Activated CD4-positive, alpha-beta T cell treated with anti-CD3 and anti-CD28 coated beads for 36 hours (primary cell): ENCODE measurements around the gene ARL6IP4. TPM values are rescaled to one million over a fixed set of nuclear protein-coding genes. Genes with fewer than 3 reads are reported as not detected.

ENCODE experiments used
- ATAC-seq: fragments of 200-7000 bp; cut with Tn5 transposase; one replicate; pipeline ENCODE4 v1.10.0; 2021; ENCODE audit warnings: mild to moderate bottlenecking, moderate library complexity
- CTCF ChIA-PET: fragments of 350-600 bp; sonication (Branson Sonifier 250); formaldehyde crosslinking; loops from one replicate; lab custom pipeline; 2021; ENCODE audit warnings: antibody characterized with exemption; lab: Charles Lee
- POLR2A ChIA-PET: fragments of 350-600 bp; sonication (Branson Sonifier 250); formaldehyde crosslinking; loops from one replicate; lab custom pipeline; 2021; ENCODE audit warnings: antibody characterized with exemption, inconsistent platforms; lab: Charles Lee
- DNase-seq: peaks from one replicate; pipeline ENCODE4 v3.0.0-alpha.2; 2020
- H3K27ac Mint-ChIP-seq: one replicate; pipeline ENCODE4 v1.8.0; 2021; ENCODE audit warnings: mixed read lengths
- H3K27me3 Mint-ChIP-seq: one replicate; pipeline ENCODE4 v1.8.0; 2021; ENCODE audit warnings: mixed read lengths
- H3K36me3 Mint-ChIP-seq: one replicate; pipeline ENCODE4 v1.8.0; 2021; ENCODE audit warnings: low read depth, mixed read lengths
- H3K4me1 Mint-ChIP-seq: one replicate; pipeline ENCODE4 v1.8.0; 2021; ENCODE audit warnings: mixed read lengths
- H3K4me3 Mint-ChIP-seq: one replicate; pipeline ENCODE4 v1.8.0; 2021; ENCODE audit warnings: mild to moderate bottlenecking, moderate library complexity, mixed read lengths
- H3K9me3 Mint-ChIP-seq: one replicate; pipeline ENCODE4 v1.8.0; 2021; ENCODE audit warnings: low read depth, mixed read lengths
- intact Hi-C, 2 experiments: fragments of 100-400 bp; cut with DNase I in 1 of 2; cut with micrococcal nuclease in 1 of 2; formaldehyde crosslinking; loops; one replicate each; pipeline versions ENCODE4 v1.14.2 to v1.15.1; 2022 to 2024; cut with DNase I, micrococcal nuclease
- total RNA-seq, 2 experiments: library from RNA; stranded (reverse); gene quantifications; one replicate each; pipeline ENCODE4 v1.2.3, GENCODE V29; 2021

The ARL6IP4 gene
- total RNA-seq, 2 experiments from 2014 or later, result 141 to 163 TPM

GRCh38 chr12:122969676-122970075 is 10.8 kb upstream of the ARL6IP4 start:
- DNase-seq (no peak), ATAC-seq (no peak)
- ChIA-PET POLR2A (interaction anchor here (1.0 kb wide), 1 partner anchor 108 kb away, joined by 3 read pairs; no protein-coding TSS in a partner anchor), CTCF (interaction anchor here (1.3 to 1.4 kb wide), 2 partner anchors 17 to 109 kb away, joined by 3 to 4 read pairs; no protein-coding TSS in a partner anchor)
- Mint-ChIP-seq H3K4me1 (peaks cover 6% of the 10 kb centered on the region), H3K36me3 (no peaks in the 10 kb centered on the region), H3K4me3 (no peak overlapping the region), H3K9me3 (no peaks in the 10 kb centered on the region), H3K27ac (no peak overlapping the region), H3K27me3 (no peaks in the 10 kb centered on the region)
- intact Hi-C loops, result loop anchor here (5.0 to 10.0 kb wide), 3 partner anchors 415 to 1945 kb away; partner anchors contain the start of genes KMT5A (in 1 of the 2), SNRNP35 (in 1 of the 2) and UBC (in 1 of the 2)

GRCh38 chr12:122974274-122974891 is 6.1 kb upstream of the ARL6IP4 start:
- H3K4me1 Mint-ChIP-seq, result peaks cover 21% of the 10 kb centered on the region
- CTCF ChIA-PET, result interaction anchor here (0.6 to 1.0 kb wide), 5 partner anchors 113 to 259 kb away, joined by 3 to 4 read pairs (median 3); partner anchors contain the start of genes MPHOSPH9 and MTRFR

GRCh38 chr12:122974892-122975789 is 5.3 kb upstream of the ARL6IP4 start, which contains the start of gene OGFOD2:
OGFOD2 (plus strand) TSS chr12:122975244; CDS start chr12:122975252, 8 bp downstream.
- no peaks in the 10 kb centered on the region for H3K27me3 Mint-ChIP-seq
- H3K4me3 Mint-ChIP-seq, result peak within 1 kb of the TSS; percentile 95
- DNase-seq (peak; percentile 96), ATAC-seq (peak; percentile 81)
- intact Hi-C loops, result loop anchor here (1.0 to 10.0 kb wide), 18 partner anchors 9 to 1940 kb away; partner anchors contain the start of genes ABCB9 (in 2 of the 2), MPHOSPH9 (in 2 of the 2), MTRFR (in 2 of the 2) and DENR (in 1 of the 2)
- H3K36me3 Mint-ChIP-seq, result no peaks in the 10 kb centered on the region
- H3K27ac Mint-ChIP-seq, result peak within 1 kb of the TSS; percentile 100
- H3K9me3 Mint-ChIP-seq, result no peaks in the 10 kb centered on the region
- peaks cover 28% of the 10 kb centered on the region for H3K4me1 Mint-ChIP-seq
- ChIA-PET CTCF (interaction anchor here (0.6 to 1.8 kb wide), 10 partner anchors 9 to 1173 kb away, joined by 3 to 5 read pairs (median 3); partner anchors contain the start of genes ABCB9 and MTRFR), POLR2A (interaction anchor here (0.6 to 1.7 kb wide), 9 partner anchors 9 to 626 kb away, joined by 3 to 9 read pairs (median 4); partner anchors contain the start of genes ABCB9 and MTRFR)

More at GRCh38 chr12:122974274-122974891, 6.1 kb upstream of the ARL6IP4 start:
- peak overlapping the region; percentile 95 for H3K4me3 Mint-ChIP-seq
- POLR2A ChIA-PET, result interaction anchor here (0.6 to 1.7 kb wide), 4 partner anchors 8 to 259 kb away, joined by 3 to 9 read pairs (median 3); partner anchors contain the start of genes ABCB9 and MTRFR
- peak; percentile 99 for DNase-seq
- H3K36me3 Mint-ChIP-seq, result no peaks in the 10 kb centered on the region
- H3K27ac Mint-ChIP-seq, result peak overlapping the region; percentile 100
- no peaks in the 10 kb centered on the region for H3K9me3 Mint-ChIP-seq
- intact Hi-C loops, result loop anchor here (1.0 to 10.0 kb wide), 14 partner anchors 8 to 1940 kb away; partner anchors contain the start of genes ABCB9 (in 2 of the 2), DENR (in 1 of the 2), EIF2B1 (in 1 of the 2) and GTF2H3 (in 1 of the 2)
- ATAC-seq, result peak; percentile 86
- H3K27me3 Mint-ChIP-seq, result no peaks in the 10 kb centered on the region

GRCh38 chr12:122975790-122976647 is 4.5 kb upstream of the ARL6IP4 start:
- peaks cover 28% of the 10 kb centered on the region for H3K4me1 Mint-ChIP-seq
- peak overlapping the region; percentile 95 for H3K4me3 Mint-ChIP-seq
- no peaks in the 10 kb centered on the region for H3K9me3 Mint-ChIP-seq
- peak overlapping the region; percentile 100 for H3K27ac Mint-ChIP-seq
- no peaks in the 10 kb centered on the region for H3K27me3 Mint-ChIP-seq
- ATAC-seq (no peak), DNase-seq (no peak)
- peaks cover 1% of the 10 kb centered on the region for H3K36me3 Mint-ChIP-seq
- ChIA-PET POLR2A (interaction anchor here (0.6 to 1.4 kb wide), 8 partner anchors 17 to 625 kb away, joined by 3 to 7 read pairs (median 4); partner anchors contain the start of gene MTRFR), CTCF (interaction anchor here (0.6 to 1.8 kb wide), 4 partner anchors 10 to 863 kb away, joined by 3 to 5 read pairs (median 3); partner anchors contain the start of gene ABCB9)
- intact Hi-C loops, result loop anchor here (1.0 to 10.0 kb wide), 11 partner anchors 49 to 1939 kb away; partner anchors contain the start of genes DIABLO (in 1 of the 2), KMT5A (in 1 of the 2), KNTC1 (in 1 of the 2) and MPHOSPH9 (in 1 of the 2)

- intact Hi-C loops, result loop anchor here (5.0 to 10.0 kb wide), 3 partner anchors 101 to 1938 kb away; partner anchors contain the start of genes KMT5A (in 1 of the 2) and UBC (in 1 of the 2)
- no peak for DNase-seq
- Mint-ChIP-seq H3K9me3 (no peaks in the 10 kb centered on the region), H3K4me1 (peaks cover 29% of the 10 kb centered on the region), H3K36me3 (peaks cover 5% of the 10 kb centered on the region), H3K4me3 (peak overlapping the region; percentile 95), H3K27me3 (no peaks in the 10 kb centered on the region), H3K27ac (no peak overlapping the region)
- ATAC-seq, result no peak
- CTCF ChIA-PET, result interaction anchor here (1.8 kb wide), 1 partner anchor 10 kb away, joined by 5 read pairs; the partner anchor contains the start of gene ABCB9
- POLR2A ChIA-PET, result interaction anchor here (0.6 to 1.2 kb wide), 3 partner anchors 130 to 387 kb away, joined by 3 to 5 read pairs (median 3); no protein-coding TSS in a partner anchor
Measured at GRCh38 chr12:122976648-122976975, 3.9 kb upstream of the ARL6IP4 start.

- no peaks in the 10 kb centered on the region for H3K27me3 Mint-ChIP-seq
- peaks cover 10% of the 10 kb centered on the region for H3K36me3 Mint-ChIP-seq
- no peak for ATAC-seq
- no peaks in the 10 kb centered on the region for H3K9me3 Mint-ChIP-seq
- ChIA-PET CTCF (interaction anchor here (1.8 kb wide), 1 partner anchor 11 kb away, joined by 5 read pairs; the partner anchor contains the start of gene ABCB9), POLR2A (interaction anchor here (1.2 kb wide), 1 partner anchor 130 kb away, joined by 3 read pairs; no protein-coding TSS in a partner anchor)
- DNase-seq, result no peak
- intact Hi-C loops, result loop anchor here (5.0 to 10.0 kb wide), 3 partner anchors 100 to 1938 kb away; partner anchors contain the start of genes KMT5A (in 1 of the 2) and UBC (in 1 of the 2)
- H3K4me1 Mint-ChIP-seq, result peaks cover 35% of the 10 kb centered on the region
- peak overlapping the region; percentile 47 for H3K27ac Mint-ChIP-seq
- peak overlapping the region; percentile 35 for H3K4me3 Mint-ChIP-seq
Measured at GRCh38 chr12:122977153-122977552, 3.3 kb upstream of the ARL6IP4 start.

- CTCF ChIA-PET, result no interaction called here
- no peaks in the 10 kb centered on the region for H3K27me3 Mint-ChIP-seq
- intact Hi-C loops, result loop anchor here (5.0 to 10.0 kb wide), 3 partner anchors 99 to 1937 kb away; partner anchors contain the start of genes KMT5A (in 1 of the 2) and UBC (in 1 of the 2)
- H3K36me3 Mint-ChIP-seq, result peaks cover 12% of the 10 kb centered on the region
- H3K4me3 Mint-ChIP-seq, result no peak overlapping the region
- DNase-seq (no peak), ATAC-seq (no peak)
- POLR2A ChIA-PET, result interaction anchor here (1.4 kb wide), 1 partner anchor 255 kb away, joined by 4 read pairs; the partner anchor contains the start of genes MPHOSPH9 and MTRFR
- H3K9me3 Mint-ChIP-seq, result no peaks in the 10 kb centered on the region
- peaks cover 40% of the 10 kb centered on the region for H3K4me1 Mint-ChIP-seq
- no peak overlapping the region for H3K27ac Mint-ChIP-seq
Measured at GRCh38 chr12:122977655-122978392, 2.7 kb upstream of the ARL6IP4 start.

GRCh38 chr12:122978507-122978955 is 1.9 kb upstream of the ARL6IP4 start:
- H3K36me3 Mint-ChIP-seq, result peaks cover 12% of the 10 kb centered on the region
- DNase-seq (no peak), ATAC-seq (no peak)
- H3K4me1 Mint-ChIP-seq, result peaks cover 47% of the 10 kb centered on the region
- H3K9me3 Mint-ChIP-seq, result no peaks in the 10 kb centered on the region
- POLR2A ChIA-PET, result interaction anchor here (1.4 kb wide), 1 partner anchor 255 kb away, joined by 4 read pairs; the partner anchor contains the start of genes MPHOSPH9 and MTRFR
- intact Hi-C loops, result loop anchor here (5.0 to 10.0 kb wide), 3 partner anchors 99 to 1936 kb away; partner anchors contain the start of genes KMT5A (in 1 of the 2) and UBC (in 1 of the 2)
- CTCF ChIA-PET, result interaction anchor here (0.6 to 0.7 kb wide), 2 partner anchors 43 to 932 kb away, joined by 4 read pairs; no protein-coding TSS in a partner anchor
- no peak overlapping the region for H3K27ac Mint-ChIP-seq
- H3K4me3 Mint-ChIP-seq, result no peak overlapping the region
- no peaks in the 10 kb centered on the region for H3K27me3 Mint-ChIP-seq
